ENCODE data around the gene PBX1.

DNA sequence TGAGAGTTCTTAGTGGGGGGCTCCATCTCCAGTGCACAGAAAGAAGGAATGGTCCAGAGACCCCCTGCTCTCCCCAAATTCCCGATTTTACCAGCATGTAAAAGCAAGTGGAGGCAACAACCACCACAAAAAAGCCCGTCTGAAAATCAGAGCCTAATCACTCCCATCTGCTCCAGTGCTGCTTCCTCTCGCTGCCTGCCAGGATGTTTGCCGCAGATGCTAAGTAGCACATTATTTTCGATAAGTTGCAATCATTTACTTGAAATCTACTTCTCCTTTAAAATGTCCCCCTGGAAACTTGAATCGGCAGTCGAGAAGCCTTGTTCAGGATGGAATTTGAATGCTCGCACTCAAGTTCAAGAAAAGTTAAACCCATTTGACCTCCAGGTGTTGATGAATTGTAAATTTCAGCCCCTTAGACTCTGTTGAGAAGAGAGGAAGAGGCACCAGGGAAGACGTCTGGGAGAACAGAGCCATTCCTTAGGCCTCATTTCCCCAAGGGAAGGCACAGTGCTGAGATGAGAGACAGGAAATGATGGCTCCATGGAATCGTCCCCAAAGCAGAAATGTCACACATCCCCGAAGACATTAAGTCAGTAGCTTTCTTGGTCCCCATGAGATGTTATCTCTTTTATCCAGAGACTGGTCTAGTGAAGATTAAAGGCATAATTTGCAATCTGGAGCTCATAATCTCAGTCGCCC lies 221.3 kb downstream of the PBX1 start:
- TF ChIP-seq TP53 (CRISPR knock-in tag; IDR thresholded peaks at IDR 0.05) (no peak), ZBTB21 (CRISPR knock-in tag; IDR thresholded peaks at IDR 0.05; ENCODE audit: borderline replicate concordance) (no peak), TCF7 (CRISPR knock-in tag; IDR thresholded peaks at IDR 0.05; ENCODE audit: low read depth) (no peak), NFYB (CRISPR knock-in tag; conservative IDR thresholded peaks at IDR 0.05; ENCODE audit: low read depth) (no peak), CTCF (IDR thresholded peaks at IDR 0.05) (no peak), OVOL2 (CRISPR knock-in tag; IDR thresholded peaks at IDR 0.05; ENCODE audit: borderline replicate concordance) (no peak), NR3C1 (CRISPR knock-in tag; conservative IDR thresholded peaks at IDR 0.05; ENCODE audit: low read depth) (no peak), MAX (CRISPR knock-in tag; IDR thresholded peaks at IDR 0.05) (no peak), KAT7 (CRISPR knock-in tag; IDR thresholded peaks at IDR 0.05; ENCODE audit: borderline replicate concordance) (no peak), CDX4 (CRISPR knock-in tag; IDR thresholded peaks at IDR 0.05; ENCODE audit: borderline replicate concordance) (no peak)
- TF ChIP-seq, protein P1, sequence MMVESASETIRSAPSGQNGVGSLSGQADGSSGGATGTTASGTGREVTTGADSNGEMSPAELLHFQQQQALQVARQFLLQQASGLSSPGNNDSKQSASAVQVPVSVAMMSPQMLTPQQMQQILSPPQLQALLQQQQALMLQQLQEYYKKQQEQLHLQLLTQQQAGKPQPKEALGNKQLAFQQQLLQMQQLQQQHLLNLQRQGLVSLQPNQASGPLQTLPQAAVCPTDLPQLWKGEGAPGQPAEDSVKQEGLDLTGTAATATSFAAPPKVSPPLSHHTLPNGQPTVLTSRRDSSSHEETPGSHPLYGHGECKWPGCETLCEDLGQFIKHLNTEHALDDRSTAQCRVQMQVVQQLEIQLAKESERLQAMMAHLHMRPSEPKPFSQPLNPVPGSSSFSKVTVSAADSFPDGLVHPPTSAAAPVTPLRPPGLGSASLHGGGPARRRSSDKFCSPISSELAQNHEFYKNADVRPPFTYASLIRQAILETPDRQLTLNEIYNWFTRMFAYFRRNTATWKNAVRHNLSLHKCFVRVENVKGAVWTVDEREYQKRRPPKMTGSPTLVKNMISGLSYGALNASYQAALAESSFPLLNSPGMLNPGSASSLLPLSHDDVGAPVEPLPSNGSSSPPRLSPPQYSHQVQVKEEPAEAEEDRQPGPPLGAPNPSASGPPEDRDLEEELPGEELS (CRISPR knock-in tag; IDR thresholded peaks at IDR 0.05), result no peak
